GM19240 (cell line): ENCODE results near the gene SIRPB2.

ENCODE experiments used
- DNase-seq: peaks from one replicate; pipeline ENCODE4 v3.0.0; 2011; ENCODE audit warnings: low spot score; ENCODE audit not compliant: insufficient read length

The SIRPB2 gene

DNA sequence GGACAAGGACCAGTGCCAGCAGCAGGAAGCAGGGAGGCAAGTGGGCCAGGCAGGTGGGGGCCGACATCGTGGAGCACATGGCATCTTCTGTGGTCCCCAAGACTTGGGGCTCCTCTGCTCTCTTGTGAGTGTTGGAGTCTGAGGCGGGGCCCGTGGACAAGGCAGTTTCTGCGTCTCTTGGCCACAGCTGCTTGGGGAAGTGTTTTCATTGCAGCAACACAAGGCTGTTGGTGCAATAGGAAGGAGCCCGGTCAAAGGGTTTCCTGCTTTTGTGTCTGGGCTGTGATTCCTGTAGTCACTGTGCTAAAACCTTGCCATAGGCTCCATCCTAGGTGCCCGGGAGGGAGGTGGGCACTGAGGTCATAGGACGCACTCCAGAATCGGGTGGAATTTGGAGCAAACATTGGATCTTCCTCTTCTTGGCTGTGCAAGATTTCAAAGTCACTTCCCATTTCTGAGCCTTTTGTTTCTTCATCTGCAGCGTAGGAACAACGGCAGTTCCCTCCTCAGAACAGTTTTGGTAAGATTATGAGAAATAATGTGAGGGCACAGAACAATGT is at the start of gene SIRPB2:
Gene SIRPB2, minus strand, starts transcription at position 140 of the 560 bp plus-strand sequence. Its CDS starts 61 bp downstream, at position 79.
- no peak for DNase-seq

DNA sequence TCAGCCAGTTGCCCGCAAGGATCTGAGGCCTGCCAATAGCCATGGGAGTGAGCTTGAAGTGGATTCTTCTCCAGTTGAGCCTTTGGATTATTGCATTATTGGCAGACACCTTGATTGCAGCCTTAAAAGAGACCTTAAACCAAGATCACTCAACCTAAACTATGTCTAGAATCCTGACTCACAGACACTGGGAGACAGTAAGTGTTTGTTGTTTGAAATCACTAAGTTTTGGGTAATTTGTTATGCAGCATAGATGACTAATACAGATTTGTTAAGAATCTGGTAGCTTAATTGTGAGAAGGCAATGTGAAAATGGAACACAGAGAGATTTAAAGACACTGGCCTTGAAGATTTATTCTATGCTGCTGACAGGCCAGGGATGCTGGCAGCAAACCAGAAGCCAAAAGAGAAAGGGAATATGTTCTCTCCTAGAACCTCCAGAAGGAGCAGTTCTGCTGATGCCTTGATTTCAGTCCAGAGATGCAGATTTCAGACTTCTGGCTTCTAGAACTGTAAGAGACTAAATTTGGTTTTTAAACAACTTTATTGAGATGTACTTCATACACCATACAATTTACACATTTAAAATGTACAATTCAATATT is 48.7 kb upstream of the SIRPB2 start:
- DNase-seq = no peak

DNA sequence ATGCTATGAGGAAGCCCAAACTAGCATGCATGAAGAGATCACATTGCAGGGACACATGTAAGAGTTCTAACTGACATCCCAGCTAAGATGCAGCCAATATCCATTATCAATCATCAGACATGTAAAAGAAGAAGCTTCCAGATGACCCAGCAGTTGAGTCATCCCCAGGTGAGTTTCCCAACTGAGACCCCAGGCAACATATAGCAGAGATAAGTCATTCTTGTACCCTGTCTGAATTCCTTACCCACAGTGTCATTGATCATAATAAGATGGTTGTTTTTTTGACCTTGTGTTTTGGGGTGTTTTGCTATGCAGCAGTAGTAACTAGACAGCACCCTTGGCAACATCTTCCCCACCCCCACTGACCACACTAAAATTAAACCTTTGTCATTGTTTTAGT is 47.4 kb upstream of the SIRPB2 start:
- no peak for DNase-seq

DNA sequence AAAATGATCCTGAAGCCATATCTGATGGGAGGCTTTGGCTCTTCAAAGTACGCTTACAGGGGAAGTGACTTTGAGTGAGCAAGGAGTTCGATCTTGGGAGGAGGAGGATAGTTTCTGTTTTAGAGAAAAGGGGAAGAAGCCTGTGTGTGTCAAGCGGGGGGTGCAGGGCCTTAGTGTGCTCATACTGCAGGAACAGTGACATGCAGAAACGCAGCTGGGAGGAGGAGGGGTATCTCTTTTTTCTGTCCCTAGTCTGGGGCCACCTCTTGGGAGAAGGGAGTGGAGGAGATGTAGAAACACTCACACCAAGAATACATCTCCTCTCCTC is 46.5 kb upstream of the SIRPB2 start:
- DNase-seq = no peak

DNA sequence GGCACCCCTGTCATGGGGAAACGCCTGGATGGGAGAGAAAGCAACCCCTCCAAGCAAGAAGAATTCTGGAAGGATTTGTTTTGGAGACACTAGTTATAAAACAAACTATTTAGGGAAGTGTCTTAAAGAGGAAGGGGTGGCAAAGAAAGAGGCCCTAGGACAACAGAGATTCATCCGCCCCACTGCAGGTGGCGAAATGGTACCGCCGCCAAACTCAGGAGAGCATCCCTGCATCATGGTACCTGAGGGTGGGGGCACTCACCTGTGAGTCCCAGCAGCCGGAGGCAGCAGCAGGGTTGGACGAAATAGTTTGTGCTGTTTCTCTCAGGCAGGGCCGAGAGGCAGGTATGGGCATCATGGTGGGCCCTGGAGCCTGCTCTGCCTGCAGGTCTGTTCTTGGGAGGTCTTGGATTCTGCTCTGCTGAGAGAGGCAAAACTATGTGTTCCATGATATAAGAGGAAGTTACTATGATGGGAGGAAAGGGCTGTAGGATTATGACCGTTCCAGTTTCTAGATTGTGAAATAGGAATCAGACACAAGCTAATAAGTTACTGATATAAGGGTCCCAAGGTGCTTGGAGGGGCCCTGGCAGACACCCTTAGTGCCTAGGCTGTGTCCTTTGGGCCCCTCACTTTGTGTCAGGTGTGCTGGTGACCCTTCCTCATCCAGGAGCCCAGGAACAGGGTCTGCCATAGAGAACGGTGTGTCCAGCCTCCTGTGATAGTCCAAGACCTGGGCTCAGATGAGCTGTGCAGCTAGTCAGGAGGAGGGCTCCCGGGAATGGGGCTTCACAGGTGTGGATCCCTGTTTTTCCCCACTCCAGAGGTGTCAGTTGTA is 45.9 kb upstream of the SIRPB2 start:
- DNase-seq = no peak

DNA sequence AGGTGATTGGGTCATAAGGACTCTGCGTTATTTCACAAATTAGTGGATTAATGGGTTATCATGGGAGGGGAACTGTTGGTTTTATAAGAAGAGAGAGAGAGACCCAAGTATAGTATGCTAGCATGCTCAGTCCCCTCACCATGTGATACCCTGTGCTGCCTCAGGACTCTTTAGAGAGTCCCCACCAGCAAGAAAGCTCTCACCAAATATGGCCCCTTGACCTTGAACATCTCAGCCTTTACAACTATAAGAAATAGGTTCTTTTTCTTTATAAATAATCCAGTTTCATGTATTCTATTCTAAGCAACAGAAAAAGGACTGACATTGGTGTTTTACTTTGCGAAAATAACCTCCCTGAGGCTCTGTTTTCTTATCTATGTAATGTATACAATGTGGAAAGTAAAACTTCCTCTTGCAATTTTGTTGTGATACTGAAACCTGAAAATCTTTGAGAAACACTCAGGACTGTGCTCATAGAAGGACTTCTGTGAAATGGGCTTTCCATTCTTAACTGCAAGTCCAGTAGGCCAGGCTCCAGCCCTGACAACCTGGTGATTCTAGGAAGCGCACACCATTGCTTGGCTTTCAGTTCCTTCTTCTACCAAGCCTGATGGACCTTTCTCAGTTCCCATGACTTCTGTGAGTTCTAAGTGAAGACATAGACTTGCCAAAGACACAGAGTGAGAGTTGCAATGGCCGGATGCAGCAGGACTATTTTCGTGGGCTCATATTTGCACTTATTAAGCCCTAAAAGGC is 44.4 kb upstream of the SIRPB2 start:
- DNase-seq = peak; percentile 25

DNA sequence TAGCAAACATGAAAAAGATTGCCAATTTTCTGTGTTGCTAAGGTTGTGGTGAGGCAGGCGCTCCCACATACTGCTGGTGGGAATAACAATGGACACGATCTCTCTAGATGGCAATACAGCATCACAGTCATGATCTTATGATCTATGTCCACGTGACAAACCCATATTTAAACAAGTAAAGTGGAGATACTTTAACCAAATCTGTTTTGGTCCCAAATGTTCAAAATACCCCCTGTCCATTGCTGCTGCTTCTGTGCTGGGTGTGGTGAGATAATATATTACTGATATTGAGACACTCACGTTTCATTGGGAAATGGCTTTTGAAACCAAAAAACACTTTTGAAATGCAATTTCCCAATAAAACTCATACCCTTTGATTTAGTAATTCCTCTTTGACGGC is 43.3 kb upstream of the SIRPB2 start:
- no peak for DNase-seq

DNA sequence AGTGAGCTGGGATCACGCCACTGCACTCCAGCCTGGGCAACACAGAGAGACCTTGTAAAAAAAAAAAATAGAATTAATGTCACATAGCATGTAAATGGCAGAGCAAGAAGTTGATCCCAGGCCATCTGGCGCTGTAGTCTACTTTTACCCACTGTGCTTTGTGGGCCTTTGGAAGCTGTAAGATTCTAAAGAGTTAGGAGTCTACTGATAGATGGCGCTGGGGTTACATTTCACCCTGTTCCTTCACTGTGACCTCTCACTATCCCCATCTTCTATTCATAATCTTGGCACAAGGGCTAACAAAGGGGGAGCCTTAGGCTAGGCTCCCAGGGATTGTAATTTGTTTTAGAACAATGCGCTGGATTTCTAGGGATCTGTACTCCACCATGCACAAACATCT is 41.8 kb upstream of the SIRPB2 start:
- DNase-seq = no peak

DNA sequence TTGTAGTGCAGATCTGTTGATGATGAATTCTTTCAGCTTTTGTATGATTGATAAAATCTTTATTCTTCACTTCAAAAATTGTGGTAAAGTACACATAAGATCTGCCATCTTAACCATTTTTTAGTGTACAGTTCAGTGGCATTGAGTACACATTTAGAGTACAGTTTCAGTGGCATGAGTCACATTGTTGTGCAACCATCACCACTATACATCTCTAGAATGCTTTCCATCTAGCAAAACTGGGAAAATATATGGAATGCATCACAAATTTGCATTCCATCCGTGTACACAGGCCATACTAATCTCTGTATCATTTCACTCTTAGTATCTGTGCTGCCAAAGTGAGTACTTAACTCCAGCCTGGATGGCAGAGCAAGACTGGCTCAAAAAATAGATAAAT is 37.6 kb upstream of the SIRPB2 start:
- DNase-seq = no peak

DNA sequence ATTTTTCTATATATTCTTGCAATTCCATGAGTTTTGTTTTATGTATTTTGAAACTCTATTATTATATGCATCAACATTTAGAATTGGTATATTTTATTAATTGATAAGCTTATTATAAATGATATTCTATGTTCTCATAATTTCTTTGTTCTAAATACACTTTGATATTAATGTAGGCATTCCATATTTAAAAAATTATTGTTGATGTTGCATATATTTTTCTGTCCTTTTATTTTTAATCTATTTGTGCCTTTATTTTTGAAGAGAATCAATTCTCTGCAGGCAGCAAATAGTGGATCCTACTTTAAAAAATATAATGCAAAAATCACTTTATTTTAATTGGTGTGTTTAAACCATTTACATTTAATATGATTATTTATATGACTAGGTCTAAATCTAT is 36.7 kb upstream of the SIRPB2 start:
- DNase-seq = no peak

DNA sequence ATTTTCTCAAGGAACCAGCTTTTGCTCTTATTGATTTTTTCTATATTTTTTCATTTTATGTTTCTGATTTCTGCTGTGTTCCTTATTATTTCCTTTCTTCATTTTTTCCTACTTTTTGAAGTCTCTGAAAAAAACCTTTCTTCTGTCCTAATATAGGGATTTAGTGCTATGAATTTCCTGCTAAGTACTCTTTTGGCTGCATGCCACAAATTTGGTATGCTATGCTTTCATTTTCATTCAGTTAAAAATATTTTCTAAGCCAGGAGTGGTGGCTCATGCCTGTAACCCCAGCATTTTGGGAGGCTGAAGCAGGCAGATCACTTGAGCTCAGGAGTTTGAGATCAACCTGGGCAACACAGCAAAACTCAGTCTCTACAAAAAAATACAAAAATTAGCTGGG is 35.7 kb upstream of the SIRPB2 start:
- no peak for DNase-seq

DNA sequence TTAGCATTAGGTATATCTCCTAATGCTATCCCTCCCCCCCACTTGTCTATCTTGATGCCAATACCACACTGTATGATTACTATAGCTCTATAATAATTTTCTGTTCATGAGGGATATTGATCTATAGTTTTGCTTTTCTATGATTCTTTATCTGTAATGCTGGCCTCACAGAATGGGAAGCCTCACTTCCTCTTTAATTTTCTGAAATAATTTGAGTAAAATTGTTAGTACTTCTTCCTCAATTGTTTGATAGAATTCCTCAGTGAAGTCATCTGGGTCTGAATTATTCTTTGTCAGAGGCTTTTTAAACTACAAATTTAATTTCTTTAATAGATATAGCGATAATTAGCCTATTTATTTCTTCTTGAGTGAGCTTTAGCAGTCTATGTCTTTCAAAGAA is 35.1 kb upstream of the SIRPB2 start:
- no peak for DNase-seq

DNA sequence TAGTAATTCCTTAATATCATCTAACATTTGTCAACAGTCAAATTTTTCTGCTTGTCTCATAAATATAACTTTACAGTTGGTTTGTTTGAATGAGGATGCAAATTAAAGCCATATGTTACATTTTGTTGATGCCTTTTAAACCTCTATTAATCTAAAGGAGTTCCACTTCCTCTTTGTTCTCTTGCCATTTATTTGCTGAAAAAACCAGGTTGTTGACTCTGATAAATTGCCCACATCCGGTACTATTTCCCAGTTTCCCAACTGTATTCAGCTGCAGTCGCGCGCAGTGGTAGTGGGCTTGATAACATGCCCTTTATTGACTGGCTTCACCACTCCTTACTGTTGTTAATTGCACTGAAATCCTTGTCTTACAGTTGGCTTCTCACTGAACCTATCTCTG is 32.8 kb upstream of the SIRPB2 start:
- DNase-seq = no peak

DNA sequence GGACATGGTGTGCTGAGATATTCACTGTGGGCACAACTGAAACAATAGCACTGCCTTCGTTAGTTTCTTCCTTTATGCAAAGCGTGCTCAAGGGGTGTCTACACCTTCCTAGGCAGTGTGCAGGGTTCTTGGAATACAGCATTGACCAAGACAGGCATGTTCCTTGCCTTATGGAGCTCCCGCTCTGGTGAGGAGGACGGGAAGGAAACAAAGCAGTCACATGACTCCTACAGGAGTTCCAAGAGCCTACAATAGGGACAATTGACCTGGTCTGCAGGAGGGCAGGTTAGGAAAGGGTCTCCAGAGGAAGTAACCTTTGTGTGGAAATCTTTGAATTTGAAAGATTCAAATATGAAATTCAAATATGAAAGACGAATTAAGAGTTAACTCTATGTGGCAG is 25.8 kb upstream of the SIRPB2 start:
- no peak for DNase-seq

DNA sequence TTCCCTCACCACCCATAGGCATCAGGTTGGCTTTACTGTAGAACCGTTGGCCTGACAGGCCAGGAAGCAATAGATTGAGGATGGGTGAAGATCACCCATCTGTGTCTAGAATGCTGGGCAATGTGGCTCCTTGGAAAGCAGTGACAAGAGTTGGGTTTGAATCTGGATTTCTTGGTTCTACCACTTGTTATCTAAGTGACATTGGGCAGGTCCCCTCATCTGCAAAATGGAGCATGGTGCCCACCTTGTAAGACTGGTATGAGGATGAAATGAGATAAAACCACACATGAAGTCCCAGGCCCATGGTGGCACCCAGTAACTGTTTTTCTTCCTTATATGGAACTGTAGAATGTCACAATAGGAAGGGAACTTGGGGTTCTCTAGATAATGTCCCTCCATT is 22.6 kb upstream of the SIRPB2 start:
- no peak for DNase-seq

DNA sequence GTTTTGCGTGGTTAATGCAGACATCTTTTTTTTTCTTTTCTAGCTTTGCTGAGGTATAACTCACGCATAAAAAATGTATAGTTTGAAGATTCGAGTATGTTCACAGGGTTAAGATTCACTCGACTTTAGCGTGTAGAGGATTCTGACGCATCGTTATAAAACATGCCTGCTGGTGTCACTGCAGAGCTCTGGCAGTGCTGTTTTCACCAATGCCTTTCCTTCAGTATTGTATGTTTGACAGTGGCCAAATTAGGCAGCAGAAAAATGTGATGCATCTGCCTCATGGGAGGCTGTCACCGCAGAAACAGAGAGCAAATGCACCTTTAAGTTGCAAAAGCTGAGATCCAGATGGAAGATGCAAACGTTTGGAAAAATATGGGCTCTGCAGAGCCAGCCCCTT is 18.0 kb upstream of the SIRPB2 start:
- no peak for DNase-seq

DNA sequence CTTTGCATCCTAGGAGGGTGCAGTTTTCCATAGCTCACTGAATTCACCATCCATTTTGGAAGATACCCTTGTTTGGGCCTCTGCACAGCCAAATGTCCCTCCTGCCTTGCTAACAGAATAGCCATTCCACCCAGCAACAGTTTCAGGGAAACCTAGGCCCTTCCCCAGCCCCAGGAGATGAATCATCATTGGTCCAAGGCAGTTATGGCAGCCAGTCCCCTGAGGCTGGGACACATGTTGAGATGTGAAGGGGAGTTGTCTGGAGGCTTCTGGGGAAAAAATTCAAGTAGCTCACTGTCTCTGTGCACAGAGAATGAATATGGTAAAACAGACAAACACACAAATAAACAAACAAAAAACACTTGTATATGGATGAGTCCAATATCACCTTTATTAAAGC is 17.4 kb upstream of the SIRPB2 start:
- DNase-seq = no peak

DNA sequence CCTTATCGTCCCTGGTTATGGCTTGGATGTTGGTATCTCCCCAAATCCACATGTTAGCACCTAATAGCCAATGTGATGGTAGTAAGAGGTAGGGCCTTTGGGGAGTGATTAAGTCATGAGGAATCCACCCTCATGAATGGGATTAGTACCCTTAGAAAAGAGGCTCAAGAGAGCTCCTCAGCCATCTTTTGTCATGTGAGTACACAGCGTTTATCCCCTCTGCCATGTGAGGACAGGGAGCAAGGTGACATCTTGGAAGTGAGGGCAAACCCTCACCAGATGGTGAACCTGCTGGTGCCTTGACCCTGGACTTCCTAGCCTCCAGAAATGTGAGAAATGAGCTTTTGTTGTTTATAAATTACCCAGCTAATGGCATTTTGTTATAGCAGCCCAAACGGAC is 16.1 kb upstream of the SIRPB2 start:
- DNase-seq = no peak

DNA sequence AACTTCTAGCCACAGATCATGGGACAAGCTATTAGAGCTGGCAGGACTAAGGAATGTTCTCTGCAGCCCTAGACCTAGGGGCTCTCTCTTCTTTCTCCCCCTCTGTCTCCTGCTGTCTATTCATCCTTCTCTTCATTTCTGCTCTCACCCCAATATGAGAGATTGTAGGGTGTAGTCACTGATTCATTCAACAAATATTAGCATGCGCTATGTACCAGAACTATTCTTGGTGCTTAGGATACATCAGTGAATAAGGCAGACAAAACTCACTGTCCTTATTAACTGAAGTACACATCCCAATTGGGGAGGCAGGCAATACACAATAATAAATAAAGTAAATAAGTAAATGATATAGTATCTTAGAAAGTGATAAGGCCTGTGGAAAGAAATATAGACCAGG is 14.7 kb upstream of the SIRPB2 start:
- no peak for DNase-seq

DNA sequence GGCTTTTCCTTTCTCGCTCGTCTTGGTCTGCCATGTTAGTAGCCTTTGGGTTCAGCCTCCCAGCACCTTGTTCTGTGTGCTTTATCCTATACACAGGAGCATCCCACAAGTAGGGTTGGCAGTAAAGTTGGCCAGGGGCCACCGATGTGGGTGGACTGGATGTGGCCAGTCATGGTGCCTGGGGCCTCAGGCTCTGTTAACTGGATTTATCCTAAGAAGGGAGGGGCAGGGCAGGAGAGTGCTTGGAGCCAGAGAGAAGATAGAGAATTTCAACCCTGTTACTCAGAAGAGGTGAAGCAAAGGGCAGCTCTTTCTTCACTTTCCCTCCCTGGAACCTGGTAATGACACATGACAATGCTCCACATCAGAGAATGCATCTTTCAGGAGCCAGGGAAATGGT is 14.1 kb upstream of the SIRPB2 start:
- DNase-seq = no peak

DNA sequence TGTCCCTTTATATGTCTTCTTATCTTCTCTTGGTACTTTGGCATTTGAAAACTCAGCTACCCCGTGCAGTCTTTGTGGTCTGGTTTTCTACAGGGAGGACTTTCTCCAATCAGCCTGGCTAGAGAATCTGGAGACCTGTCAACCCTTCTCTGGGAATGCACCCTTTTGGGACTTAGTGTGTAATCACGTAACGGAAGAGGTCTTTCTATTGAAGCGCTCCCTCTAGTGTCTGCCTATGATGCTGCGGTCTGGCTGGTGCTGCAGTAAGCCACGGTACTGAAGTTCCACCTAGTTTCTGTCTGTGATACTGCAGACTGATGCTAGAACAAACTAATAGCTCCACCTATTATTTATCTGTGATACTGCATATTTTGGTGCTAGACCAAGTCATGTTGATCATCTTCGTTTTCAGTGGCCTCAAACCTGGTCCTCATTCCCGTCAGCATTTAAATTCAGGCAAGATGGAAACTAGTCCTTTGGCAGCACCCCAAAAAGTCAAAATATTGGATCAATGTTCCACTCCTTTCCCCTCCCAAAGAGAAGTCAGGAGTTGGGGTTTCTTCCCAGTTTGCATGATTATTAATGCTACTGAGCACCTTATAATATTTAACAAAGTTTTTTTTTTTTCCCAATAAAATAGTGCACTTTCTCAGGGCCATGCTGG is 12.5 kb upstream of the SIRPB2 start:
- DNase-seq = peak; percentile 83

DNA sequence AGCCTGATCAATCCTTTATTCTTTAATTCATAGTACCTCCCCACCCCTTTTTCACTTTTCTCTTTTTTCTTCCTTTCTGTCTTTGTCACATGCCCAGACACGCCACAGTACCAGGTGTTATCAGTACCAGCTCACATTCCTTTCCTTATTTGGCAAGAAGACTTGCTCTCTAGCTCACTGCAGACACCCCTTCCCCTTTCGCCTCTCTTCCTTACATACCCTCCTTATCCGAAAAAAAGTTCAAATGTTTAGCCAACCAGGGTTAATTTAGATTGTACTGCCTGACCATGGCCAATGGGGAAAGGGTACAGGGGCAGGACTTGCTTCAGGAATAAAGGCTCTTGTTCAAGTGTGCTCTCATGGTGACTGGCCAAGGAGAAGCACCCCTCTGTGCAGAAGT is 9.3 kb upstream of the SIRPB2 start:
- DNase-seq = no peak
